OCI-LY7 (cell line): ENCODE measurements around the gene CDH3.

Experiments
- CTCF ChIP-seq: fragments of 200-600 bp; sonication (generic); conservative IDR thresholded peaks from 2 replicates; pipeline ENCODE4 v1.5.1; 2014; ENCODE audit warnings: mild to moderate bottlenecking, antibody characterized with exemption, low read length, moderate library complexity, mixed read lengths
- EZH2phosphoT487 ChIP-seq: fragments of 200-600 bp; sonication (generic); IDR thresholded peaks from 2 replicates; pipeline ENCODE4 v1.6.1; 2018; ENCODE audit warnings: low read depth, borderline replicate concordance, mild to moderate bottlenecking, mixed run types, antibody characterized with exemption, low read length, moderate library complexity, mixed read lengths

GRCh38 chr16:68658974-68659360, 13.9 kb downstream of the CDH3 start:
- TF ChIP-seq CTCF (no peak), EZH2phosphoT487 (no peak)
